Stimulated activated CD8-positive, alpha-beta memory T cell treated with anti-CD3 and anti-CD28 coated beads, Interleukin-12 subunit alpha, Interleukin-12 subunit beta, amount 100 ng/mL, for 4 hours (primary cell): Measurements from ENCODE around the gene KLHL8.

Experiments used
- DNase-seq: peaks from one replicate; pipeline ENCODE4 v3.0.0-alpha.2; 2020; ENCODE audit warnings: low read depth

The KLHL8 gene

DNA sequence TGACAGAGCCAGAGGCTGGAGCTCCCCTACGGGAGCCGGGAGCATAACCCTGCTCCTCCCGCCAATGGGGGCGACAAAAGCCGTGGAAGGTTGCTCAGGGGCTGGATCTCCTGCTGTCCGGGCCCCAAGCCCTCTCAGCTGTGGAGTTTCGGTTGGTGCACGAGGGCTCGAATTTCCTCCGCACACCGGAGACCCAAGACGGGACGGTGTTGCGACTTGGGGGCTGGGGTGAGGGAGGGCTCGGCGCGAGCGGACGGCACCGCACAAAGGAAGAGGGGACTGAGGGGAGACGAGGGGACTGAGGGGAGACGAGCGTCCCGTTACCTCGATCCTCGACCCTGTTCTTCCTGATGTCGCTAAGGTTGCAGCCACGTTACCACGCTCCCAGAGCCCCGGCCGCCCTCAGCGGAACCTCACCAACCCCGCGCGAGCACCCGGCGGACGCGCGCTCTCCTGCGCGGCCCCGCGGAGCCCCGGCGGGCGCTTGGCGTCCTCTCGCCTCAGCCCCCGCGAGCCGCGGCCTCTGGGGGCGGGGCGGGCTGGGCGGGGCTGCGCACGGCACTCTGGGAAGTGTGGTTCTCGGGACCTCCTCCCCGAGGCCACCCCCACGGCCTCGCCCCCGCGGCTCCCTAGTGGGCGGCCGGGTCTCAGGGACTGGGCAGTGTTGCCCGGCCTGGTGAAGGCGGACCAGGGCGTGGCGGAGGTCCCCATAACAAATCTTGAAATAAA, at the start of gene KLHL8:
KLHL8 (minus strand) TSS at position 525 of the 729 bp plus-strand sequence. CDS start 25,079 bp downstream, outside the sequence.
- DNase-seq: peak; percentile 86

DNA sequence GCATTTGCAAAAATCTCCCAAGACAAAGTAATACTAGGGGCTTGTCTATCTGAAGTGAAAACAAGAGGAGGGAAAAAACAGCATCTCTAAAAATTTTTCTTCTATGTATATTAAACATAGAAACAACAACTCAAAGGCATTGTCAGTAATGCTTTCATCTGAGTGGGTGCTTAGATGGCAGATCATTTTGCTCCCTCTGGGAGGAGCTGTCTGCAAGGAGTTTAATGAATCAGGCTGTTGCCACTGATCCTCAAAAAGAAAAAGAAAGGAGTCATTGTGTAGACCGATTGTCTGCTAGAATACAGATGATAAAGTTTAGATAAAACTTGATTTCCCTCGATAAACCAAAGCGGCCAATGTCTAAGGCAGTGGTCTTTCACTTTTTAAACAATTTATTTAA, 49.7 kb upstream of the KLHL8 start:
- no peak for DNase-seq

DNA sequence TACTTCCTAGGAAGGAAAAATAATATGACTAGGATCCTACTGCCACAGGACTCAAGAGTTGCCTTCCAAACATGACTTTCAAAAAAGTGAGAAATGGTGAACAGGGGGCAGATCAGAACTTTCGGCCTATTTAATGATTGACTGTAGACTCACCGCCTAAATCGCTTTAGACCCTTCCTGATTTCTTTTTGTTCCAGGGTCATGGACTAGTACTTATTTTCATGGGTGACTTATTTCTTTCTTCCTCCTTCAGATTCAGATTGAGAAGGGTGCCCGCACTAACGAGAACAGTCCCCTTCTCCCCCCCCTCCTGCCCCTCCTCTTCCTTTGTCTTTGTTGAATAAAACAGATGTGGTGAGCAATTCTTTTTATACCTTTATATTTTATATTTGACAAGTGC, 48.0 kb upstream of the KLHL8 start:
- no peak for DNase-seq

DNA sequence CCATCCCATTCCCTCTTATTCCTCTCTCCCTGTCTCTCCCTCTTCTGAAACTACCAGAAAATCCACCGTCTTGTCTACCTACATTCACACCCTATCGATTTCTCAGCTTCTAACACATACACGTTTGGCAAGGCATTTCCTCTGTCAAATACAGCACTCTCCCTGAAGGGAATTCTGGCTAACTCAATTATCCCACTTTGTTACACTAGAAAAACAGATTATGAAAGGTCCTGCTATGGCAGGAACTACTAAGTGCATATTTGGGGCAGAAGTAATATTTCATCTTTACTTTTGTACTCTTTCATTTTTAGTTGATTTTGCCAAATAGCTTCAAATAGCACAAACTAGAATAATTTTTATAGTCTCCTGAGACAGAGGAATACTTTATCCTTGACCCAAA, 46.6 kb upstream of the KLHL8 start:
- no peak for DNase-seq

DNA sequence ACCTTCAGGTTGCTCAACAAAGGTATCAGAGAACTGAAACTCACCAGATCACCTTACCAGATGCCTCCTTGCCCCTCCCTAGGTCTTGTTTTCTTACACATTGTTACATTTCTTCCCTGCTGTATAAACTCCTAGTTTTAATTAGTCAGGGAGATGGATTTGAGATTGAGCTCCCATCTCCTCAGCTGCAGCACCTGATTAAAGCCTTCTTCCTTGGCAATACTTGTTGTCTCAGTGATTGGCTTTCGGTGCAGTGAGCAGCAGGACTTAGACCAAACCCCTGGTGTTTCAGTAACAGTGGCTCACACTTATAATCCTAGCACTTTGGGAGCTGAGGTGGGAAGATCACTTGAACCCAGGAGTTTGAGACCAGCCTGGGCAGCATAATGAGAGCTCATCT, 42.5 kb upstream of the KLHL8 start:
- DNase-seq: no peak

DNA sequence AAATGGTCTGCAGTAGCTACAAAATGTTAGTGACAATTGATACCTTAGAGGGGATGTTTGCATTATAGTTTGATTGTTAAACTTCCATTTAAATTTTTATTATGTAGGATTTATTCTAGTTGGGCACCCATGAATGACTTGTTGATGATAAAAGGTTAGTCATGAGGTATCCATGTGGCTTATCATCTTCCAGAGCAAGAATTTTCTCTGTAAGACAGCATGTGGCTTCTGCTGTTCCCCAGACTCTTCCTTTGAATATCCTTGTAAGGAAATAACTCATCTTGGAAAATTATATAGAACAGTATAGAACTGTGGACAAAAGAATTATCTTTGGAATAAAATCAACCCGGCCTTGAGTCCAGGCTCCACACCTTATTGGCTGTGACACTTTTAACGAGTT, 40.1 kb upstream of the KLHL8 start:
- no peak for DNase-seq

DNA sequence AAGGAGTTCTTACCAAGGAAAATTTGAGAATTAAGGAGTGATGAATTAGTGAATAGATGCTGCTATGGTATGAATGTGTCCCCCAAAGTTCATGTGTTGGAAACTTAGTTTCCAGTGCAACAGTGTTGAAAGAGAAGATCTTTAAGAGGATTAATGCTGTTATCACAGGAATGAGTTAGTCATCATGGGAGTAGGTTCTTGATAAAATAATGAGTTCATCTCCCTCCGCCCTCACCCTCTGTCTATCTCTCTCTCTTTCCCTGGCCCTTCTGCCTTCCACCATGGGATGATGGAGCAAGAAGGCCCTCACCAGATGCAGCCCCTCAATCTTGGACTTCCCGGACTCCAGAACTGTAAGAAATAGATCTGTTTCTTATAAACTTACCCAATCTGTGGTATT, 38.3 kb upstream of the KLHL8 start:
- no peak for DNase-seq

DNA sequence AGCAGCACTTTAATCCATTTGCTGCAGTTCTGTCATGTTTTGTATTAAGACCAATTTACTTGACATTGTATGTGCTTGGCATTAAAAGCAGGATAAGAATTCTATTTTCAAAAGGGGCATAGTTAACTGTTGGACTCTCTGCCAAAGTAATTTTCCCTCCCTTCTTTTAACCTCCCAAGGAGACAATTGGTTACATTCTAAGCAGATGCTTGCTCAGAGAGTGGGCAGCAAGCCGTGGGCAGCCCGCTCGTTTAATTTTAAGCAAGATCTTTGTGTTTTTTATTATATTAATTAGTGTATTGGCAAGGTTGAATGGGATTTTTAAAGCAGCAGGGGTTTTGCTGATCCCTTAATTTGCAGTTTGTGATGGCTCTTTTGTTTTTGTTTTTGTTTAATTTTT, 37.1 kb upstream of the KLHL8 start:
- no peak for DNase-seq

DNA sequence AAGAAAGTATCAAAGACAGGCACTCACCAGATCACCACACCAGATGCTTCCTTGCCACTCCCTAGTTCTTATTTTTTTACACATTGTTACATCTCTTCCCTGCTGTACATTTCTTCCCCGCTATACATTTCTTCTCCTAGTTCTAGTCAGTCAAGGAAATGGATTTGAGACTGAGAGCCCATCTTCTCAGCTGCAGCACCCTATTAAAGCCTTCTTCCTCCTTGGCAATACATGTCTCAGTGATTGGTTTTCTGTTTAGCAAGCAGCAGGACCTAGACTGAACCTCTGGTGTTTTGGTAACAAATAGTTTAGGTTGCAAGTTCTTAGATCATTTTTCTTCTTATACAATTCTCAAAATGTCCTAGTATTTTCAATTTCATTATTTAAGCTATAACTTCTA, 35.3 kb upstream of the KLHL8 start:
- no peak for DNase-seq

DNA sequence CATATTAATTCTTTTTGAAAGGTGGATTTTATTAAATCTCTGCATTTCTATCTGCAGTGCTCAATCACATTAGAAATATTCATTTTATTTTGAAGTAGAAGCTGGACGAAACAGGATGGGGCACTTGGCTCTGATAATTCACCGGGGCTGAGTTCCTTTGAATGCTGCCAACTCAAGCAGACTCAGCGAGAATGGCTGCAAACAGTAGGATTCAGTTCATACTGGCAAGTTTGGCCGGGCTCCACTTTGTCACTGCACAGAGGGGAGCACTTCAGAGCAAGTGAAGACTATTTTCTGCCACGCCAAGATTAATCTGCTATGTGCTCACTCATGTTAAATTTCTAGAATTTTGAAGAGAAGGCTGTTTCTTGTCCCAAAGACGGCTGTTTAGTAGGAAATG, 30.7 kb upstream of the KLHL8 start:
- no peak for DNase-seq

DNA sequence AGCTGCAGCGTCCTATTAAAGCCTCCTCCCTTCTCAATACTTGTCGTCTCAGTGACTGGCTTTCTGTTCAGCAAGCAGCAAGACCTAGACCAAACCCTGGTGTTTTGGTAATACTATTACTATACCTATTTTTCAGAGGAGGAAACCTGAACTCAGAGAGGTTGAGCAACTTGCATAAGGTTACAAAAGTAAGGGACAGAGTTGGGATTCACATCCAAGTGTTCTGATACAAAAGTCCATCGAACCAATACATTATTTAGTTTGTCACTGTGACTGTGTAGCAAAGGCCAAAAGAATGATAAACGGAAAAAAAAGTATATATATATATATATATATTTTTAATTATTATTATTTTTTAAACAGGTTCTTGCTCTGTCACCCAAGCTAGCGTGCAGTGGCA, 29.9 kb upstream of the KLHL8 start:
- DNase-seq: no peak

DNA sequence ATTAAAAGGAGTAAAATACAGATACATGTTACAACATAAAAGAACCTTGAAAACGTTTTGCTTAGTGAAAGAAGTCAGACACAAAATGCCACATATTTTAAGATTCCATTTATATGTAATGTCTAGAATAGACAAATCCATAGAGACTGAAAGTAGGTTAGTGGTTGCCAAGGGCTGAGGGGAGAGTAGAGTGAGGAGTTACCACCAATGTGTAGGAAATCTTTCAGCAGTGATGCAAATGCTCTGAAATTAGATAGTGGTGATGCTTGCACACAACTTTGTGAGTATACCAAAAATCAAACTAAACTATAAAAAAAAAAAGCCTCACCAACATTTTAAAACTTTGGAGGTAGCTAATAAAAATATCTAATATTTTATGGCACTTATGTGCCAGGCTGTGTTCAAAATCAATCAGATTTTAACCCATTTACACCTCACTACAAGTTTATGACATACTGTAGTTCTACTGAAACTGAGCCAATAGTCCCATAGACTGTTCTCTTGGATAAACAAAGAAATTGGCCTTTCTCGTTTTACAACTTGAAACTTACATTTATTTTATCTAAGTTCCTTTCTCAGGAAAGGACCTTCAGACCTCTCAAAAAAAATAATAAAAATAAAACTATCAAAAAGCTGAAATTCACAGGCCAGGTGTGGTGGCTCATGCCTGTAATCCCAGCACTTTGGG, 29.1 kb upstream of the KLHL8 start:
- no peak for DNase-seq

DNA sequence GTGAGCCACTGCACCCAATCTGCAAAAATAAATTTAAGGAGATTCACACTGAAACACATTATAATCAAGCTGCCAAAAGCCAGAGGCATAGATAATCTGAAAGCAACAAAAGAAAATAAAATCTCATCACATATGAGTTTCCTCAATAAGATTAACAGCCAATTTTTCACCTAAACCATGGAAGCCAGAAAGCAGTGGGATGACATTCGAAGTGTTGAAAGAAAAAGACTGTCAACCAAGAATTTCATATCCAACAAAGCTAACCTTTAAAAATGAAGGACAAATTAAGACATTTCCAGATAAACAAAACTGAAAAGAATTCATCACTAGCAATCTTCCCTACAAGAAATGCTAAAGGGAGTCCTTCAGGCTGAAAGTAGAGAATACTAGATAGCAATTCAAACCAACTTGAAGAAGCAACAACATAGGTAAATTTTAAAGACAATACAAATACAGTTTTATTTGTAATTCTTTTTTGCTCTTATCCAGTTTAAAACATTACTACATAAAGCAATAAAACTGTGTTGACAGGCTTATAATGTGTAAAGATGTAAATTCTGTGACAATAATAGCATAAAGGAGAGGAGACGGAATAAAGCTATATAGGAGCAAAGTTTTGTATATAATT, 23.1 kb upstream of the KLHL8 start:
- DNase-seq: no peak

DNA sequence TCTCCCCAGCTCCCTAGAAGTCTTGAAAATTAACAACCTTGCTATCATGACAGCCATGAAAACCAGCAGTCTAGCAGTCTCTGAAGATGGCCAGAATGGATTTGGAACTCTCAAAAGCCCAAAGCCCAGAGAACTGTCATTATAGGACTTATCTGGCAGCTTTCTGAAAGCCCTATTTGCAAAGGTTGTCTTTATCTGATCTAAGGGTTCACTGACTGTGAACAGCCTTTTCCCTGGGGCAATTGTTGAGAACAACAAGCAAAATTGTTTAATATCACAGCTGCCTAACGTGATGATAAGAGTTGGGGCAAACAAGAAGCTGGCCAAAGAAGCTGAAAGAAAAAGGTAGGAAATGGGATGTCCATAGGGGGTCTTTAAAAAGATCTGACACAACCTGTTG, 20.9 kb upstream of the KLHL8 start:
- no peak for DNase-seq

DNA sequence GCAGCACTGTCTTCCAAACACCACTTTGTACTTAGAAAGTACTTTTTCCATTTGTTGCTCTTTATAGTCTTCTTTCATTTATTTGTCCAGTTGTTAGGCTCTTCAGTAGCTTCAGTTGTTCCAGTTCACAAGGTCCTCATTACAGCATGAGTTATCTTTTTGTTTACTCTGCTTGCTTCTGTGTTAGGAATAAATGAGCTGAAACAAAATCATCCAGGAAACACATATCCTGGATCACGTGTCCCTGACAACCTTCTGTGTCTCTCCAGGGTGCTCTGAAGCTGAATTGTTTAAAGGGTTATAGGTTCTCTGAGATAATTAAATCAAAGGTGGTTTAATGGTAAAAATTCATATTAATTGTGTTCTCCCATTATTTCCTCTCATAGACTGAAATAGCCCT, 19.9 kb upstream of the KLHL8 start:
- no peak for DNase-seq

DNA sequence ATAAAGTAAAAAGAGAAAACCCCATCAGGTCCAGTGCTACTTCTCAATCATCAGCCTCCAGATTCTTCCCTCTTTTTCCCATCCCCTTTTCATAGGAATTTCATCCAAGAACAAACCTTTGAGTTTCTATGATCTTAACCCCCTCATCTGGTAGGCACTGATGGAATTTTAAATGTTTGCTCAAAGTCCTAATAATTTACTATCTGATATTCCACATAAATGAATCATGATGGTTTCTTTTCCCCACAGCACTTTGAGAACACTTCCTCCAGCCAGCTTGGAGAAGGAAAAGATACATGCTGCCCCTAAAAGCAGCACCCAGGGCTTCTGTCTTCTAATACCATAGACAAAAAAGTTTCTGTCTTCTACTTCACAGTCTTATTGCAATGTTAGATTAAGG, 19.4 kb upstream of the KLHL8 start:
- no peak for DNase-seq

DNA sequence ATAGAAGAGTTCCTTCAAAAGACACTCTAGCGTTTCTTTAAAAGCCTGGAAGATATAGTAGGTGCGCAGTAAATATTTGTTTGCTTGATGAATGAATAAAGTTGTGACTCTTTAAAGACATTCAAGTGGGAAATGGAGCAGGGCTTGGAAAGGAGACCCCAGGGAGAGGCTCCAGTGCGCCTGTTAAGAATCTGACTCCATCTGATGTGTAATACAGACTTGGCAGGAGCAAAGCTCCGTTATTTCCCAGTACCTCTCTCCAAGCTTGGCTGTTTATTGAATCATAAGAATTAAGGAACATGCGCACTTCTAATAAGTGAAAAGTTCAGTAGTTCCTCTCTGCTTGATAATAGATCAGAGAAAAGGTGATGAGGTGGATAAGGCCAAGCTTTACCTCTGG, 18.8 kb upstream of the KLHL8 start:
- no peak for DNase-seq

DNA sequence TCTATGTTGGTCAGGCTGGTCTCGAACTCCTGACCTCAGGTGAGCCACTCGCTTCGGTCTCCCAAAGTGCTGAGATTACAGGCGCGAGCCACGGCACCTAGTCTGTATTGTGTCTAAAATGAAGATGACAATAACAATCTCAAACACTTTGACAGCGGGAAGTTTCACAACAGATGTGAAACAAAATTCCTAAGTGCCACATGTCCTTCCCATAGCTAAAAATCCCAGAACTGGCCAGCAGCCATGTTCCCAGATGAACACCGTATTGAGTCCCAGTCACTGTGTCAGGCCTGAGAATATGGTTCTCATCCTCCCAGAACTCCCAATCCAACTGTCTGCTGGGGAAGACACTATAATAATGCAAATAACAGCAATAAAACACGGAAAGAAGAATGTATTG, 16.4 kb upstream of the KLHL8 start:
- no peak for DNase-seq

DNA sequence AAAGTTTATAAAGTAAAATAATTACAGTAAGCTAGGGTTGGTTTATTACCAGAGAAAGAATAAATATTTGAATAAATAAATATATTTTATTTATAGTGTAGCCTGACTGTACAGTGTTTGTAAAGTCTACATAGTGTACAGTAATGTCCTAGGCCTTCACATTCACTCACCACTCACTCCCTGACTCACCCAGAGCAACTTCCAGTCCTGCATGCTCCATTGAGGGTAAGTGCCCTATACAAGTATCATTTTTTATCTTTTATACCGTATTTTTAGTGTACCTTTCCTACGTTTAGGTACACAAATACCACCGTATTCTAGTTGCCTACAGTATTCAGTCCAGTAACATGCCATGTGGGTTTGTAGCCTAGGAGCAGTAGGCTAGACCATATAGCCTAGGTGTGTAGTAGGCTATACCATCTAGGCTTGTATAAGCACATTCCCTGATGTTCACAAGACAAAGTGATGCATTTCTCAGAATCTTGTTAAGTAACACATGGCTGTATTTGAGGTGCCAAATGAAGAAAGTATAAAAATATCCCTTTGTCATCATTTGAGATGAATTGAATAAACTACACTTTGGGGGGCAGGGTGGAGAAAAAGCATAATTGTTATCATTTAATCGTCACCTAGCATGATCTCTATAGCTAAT, 14.7 kb upstream of the KLHL8 start:
- DNase-seq: no peak

DNA sequence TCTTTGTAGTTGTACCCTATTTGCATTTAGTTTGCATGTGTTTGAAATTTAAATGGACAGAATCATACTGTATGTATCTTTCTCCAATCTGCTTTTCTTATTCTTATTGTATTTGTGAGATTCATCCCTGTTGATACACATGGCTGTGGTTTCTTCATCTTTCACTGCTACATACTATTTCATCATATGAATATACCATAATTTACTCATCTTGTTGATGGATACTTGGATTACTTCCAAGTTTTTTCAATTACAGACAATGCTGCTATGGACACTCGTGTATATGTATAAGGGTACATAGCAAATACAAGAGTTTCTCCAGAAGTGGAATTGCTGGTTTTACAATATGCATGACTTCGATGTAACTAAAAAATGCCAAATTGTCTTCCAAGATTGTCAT, 11.8 kb upstream of the KLHL8 start:
- no peak for DNase-seq

DNA sequence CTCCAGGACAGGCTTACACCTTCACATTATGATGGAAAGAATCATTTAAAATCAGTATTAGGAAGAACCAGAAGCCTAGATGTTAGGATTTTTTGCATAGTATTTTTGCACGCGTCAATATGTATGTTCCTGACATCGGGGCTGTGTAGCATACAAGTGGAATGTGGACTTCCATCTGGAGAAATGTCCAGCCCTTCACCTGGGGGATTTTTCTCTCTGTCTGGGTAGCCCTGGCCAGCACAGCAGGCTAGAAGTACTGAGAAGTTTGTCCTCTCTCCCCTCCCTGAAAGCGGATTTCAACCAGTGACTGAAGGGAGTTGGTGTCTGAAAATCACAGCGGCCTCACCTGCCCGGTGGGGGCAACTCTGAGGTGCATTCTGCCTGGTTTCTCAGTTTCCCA, 10.4 kb upstream of the KLHL8 start:
- DNase-seq: no peak

DNA sequence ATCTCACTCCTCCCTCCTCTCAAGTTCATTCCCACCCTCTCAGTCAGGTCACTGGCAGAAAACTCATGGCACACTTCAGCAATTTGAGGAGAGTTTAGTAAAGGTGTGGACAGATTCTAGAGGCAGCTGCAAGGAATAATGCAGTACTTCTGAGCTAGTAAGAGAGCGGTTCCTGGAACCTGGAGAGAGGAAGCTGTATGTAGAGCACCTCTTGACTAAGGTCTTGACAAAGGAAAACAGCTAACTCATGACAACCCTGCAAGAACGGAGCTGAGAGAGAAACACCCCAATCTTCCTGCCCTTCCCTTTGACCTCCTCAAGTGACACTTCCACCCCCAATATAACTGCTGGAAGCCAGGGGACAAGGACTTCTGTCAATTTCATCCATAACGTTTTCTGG, 9.6 kb upstream of the KLHL8 start:
- no peak for DNase-seq

DNA sequence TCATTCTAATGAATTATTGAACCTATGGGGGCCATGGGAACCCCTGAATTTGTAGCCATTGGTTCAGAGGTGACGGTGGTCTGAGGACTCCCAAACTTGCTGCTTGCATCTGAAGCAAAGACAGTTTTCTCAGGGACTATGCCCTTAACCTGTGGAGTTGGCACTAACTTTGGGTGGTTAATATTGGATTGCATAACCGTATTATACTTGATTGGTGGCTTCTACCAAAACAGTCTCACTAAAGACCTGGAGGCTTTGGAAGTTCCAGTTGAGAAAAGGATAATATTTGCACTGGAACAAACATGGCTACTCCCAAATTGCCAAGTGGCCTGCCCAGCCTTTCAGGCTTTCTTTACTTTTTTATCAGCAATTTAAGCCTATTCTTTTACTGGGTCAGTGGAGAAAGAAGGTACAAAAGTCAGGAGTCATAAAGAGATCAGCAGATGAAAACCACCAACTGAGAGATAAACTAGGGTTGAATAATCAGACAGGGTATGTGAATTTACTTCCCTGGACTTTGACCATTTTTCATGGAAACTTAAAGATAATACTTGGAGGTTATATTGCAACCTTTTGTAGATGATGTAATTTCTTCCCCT, 7.9 kb upstream of the KLHL8 start:
- no peak for DNase-seq
